OCI-LY3 (cell line): ENCODE measurements around the gene SLC6A6.

ENCODE experiments used
- EZH2phosphoT487 ChIP-seq: fragments of 200-600 bp; shearing (Covaris generic); IDR thresholded peaks from 2 replicates; pipeline ENCODE4 v1.6.1; 2018; ENCODE audit warnings: antibody characterized with exemption, mixed run types, low read depth
- TF ChIP-seq, protein P1 (sequence below): fragments of 200-600, 300-600 bp; sonication (generic); IDR thresholded peaks from 2 replicates; pipeline ENCODE4 v1.5.1; 2014; ENCODE audit warnings: antibody characterized with exemption, low read length, low read depth

DNA sequence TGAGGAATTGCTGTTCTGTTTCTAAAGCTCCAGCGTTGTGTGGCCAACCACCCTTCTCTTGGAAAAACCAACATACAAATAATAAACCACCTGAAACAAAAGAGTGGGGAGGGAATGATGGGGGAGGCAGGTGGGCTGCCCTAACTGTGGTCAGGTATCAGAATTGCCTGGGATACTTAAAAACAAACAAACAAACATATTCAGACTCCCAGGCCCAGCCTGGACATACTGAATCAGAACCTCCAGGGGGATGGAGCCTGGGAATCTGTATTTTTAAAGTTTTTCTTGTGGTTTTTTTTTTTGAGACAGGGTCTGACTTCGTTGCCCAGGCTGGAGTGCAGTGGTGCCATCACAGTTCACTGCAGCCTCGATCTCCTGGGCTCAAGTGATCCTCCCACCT lies 4.4 kb downstream of the SLC6A6 start:
- TF ChIP-seq EZH2phosphoT487: no peak
- TF ChIP-seq, protein P1, sequence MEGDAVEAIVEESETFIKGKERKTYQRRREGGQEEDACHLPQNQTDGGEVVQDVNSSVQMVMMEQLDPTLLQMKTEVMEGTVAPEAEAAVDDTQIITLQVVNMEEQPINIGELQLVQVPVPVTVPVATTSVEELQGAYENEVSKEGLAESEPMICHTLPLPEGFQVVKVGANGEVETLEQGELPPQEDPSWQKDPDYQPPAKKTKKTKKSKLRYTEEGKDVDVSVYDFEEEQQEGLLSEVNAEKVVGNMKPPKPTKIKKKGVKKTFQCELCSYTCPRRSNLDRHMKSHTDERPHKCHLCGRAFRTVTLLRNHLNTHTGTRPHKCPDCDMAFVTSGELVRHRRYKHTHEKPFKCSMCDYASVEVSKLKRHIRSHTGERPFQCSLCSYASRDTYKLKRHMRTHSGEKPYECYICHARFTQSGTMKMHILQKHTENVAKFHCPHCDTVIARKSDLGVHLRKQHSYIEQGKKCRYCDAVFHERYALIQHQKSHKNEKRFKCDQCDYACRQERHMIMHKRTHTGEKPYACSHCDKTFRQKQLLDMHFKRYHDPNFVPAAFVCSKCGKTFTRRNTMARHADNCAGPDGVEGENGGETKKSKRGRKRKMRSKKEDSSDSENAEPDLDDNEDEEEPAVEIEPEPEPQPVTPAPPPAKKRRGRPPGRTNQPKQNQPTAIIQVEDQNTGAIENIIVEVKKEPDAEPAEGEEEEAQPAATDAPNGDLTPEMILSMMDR: no peak
